Activated CD4-positive, CD25-positive, alpha-beta regulatory T cell treated with anti-CD3 and anti-CD28 coated beads, Interleukin-2, amount 50 U/mL, for 72 hours (primary cell): ENCODE data around the gene OR4L1.
"Not testable (repeated sequence)": the region's sequence is repeated elsewhere in the genome, so short reads cannot be mapped to it uniquely, and the experiment has no call there.

Experiments
- DNase-seq: peaks from one replicate; pipeline ENCODE4 v3.0.0; 2021

Gene OR4L1, protein sequence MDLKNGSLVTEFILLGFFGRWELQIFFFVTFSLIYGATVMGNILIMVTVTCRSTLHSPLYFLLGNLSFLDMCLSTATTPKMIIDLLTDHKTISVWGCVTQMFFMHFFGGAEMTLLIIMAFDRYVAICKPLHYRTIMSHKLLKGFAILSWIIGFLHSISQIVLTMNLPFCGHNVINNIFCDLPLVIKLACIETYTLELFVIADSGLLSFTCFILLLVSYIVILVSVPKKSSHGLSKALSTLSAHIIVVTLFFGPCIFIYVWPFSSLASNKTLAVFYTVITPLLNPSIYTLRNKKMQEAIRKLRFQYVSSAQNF

DNA sequence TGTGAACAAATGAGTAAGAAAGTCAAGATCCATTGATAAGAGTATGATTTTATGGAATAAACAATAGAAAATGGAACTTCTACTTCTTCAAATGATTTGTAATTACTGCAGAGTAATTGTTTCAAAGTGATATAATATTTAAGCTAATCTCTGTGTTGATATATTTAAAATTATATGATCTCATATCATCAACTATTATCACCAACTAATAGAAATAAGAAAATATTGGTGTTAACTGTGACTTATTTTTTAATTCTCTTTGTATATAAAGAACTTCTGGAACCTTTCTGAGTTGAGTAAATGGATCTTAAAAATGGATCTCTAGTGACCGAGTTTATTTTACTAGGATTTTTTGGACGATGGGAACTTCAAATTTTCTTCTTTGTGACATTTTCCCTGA is at the start of gene OR4L1:
Gene OR4L1, plus strand, starts transcription at position 301 of the 400 bp plus-strand sequence. Its CDS starts 0 bp downstream, at position 301.
- no peak for DNase-seq

- no peak for DNase-seq
Observed at GRCh38 chr14:20019257-20019865, 40.5 kb upstream of the OR4L1 start, which contains the start of gene OR4K14. TSS of gene OR4K14 (minus strand) at chr14:20019307. CDS start at chr14:20015193, 4,114 bp downstream.

GRCh38 chr14:20031058-20031457 is 28.8 kb upstream of the OR4L1 start:
- no peak for DNase-seq

GRCh38 chr14:20035449-20035848 is 24.4 kb upstream of the OR4L1 start:
- DNase-seq = no peak

DNA sequence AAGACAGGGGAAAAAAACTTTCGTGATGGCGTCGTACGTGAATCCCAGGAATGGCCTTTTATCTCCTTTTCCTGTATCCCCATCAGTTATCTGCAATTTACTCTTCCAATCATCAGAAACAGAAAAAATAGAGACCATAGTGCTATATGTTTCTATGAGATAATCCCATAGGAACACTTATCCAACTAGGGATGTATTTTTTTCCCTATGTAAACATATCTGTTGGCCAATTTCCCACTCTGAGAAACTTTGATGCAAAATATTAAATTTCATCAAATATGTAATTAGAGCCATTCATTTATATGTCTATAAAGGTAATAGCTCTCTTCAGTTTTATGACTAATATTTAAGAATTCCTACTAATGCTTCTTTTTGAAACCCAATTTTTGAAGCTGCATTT is 23.9 kb upstream of the OR4L1 start, which contains the start of gene OR4K13:
Gene OR4K13, minus strand, starts transcription at position 101 of the 400 bp plus-strand sequence. CDS start 1,280 bp downstream, outside the sequence.
- no peak for DNase-seq

DNA sequence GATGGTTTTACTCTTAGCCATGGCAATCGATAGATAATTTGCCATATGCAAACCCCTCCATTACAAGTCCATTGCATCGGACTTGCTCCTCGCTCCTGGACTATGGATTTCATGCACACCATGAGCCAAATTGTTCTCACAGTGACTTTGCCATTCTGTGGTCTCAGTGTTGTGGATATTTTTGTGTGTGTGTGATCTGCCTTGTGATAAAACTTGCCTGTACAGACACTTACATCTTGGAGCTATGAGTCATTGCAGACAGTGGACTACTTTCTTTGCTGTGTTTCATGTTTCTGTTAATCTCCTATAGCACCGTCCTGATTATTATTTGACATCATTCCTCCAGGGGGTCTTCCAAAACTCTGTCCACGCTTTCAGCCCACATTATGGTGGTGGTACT is 15.6 kb upstream of the OR4L1 start:
- no peak for DNase-seq

- DNase-seq = no peak
Observed at GRCh38 chr14:20048202-20048601, 11.6 kb upstream of the OR4L1 start.

DNA sequence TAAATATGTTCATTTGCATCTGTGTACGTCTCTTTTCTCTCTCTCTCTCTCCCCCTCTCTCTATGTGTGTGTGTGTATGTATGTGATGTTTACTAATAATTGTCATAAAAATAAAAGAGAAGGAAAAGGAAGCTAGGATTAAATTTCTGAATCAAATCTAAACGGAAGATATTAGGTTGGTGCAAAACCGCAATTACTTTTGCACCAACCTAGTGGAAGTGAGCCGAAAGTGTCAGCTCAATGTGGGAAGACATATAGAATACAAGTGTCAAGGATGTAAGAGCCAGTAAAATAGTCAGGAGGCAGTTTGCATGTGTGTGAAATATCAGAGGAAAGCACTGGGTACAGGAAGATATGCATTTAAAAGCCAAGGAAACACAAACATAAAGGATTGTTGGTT is 32.2 kb downstream of the OR4L1 start:
- no peak for DNase-seq

- no peak for DNase-seq
Observed at GRCh38 chr14:20093442-20093841, 33.6 kb downstream of the OR4L1 start.

DNA sequence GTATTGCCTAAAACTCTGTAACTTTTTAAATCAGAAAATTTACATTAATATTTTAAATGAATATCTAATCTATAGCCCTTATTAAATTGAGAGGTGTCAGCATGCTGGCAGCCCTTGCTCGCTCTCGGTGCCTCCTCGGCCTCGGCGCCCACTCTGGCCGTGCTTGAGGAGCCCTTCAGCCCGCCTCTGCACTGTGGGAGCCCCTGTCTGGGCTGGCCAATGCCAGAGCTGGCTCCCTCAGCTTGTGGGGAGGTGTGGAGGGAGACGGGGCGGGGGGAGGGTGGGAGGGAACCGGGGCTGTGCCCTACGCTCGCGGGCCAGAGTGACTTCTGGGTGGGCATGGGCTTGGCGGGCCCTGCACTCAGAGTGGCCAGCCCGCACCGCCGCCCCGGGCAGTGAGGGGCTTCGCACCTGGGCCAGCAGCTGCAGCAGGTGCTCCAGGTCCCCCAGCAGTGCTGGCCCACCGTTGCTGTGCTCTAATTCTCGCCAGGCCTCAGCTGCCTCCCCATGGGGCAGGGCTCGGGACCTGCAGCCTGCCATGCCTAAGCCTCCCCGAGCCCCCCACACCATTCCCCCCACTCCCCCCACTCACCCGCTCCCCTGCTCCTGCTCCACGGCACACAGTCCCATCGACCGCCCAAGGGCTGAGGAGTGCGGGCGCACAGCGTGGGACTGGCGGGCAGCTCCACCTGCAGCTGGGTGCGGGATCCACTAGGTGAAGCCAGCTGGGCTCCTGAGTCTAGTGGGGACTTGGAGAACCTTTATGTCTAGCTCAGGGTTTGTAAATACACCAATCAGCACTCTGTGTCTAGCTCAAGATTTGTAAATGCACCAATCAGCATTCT is 39.3 kb downstream of the OR4L1 start:
- DNase-seq = not testable (repeated sequence)

GRCh38 chr14:20110438-20110837 is 50.6 kb downstream of the OR4L1 start, which contains the start of gene OR4K17:
TSS of gene OR4K17 (plus strand) at chr14:20110739. CDS start at chr14:20117500, 6,761 bp downstream.
- no peak for DNase-seq
